Right cardiac atrium (tissue), 5 donors: ENCODE data around the gene TMEM258. TPM values are rescaled to one million over a fixed set of nuclear protein-coding genes. Genes with fewer than 3 reads are reported as not detected.
A peak's percentile ranks its signal among the peaks of the same experiment; 100 is the strongest.

Experiments used
- ATAC-seq, 2 donors: fragments of 200-7000 bp; cut with Tn5 transposase; one replicate each; pipeline versions ENCODE4 v1.8.0 to v1.9.1; 2020; ENCODE audit warnings: moderate library complexity in 2 of 2, mild to moderate bottlenecking in 1 of 2
- DNase-seq, 3 donors: peaks; one replicate each; pipeline ENCODE4 v3.0.0-alpha.2; 2020
- H3K27ac ChIP-seq: one replicate; pipeline ENCODE4 v1.5.1; 2013; ENCODE audit warnings: mild to moderate bottlenecking, low read length, control low read depth, moderate library complexity
- H3K27me3 ChIP-seq: one replicate; pipeline ENCODE4 v1.6.1; 2013; ENCODE audit not compliant: control insufficient read depth, insufficient read depth
- H3K4me1 ChIP-seq: one replicate; pipeline ENCODE4 v1.6.1; 2013; ENCODE audit warnings: low read length; ENCODE audit not compliant: control insufficient read depth, insufficient read depth
- H3K4me3 ChIP-seq: one replicate; pipeline ENCODE4 v1.5.1; 2013; ENCODE audit warnings: low read length, control low read depth
- H3K9me3 ChIP-seq: one replicate; pipeline ENCODE4 v1.6.1; 2013; ENCODE audit warnings: low read length; ENCODE audit not compliant: control insufficient read depth
- WGBS: extraction: QIAGEN DNeasy Blood & Tissue Kit; methylation state at CpG from one replicate; pipeline ENCODE4 v1.1.7; 2013; 5-methylcytosine and 5-hydroxymethylcytosine counted together
- intact Hi-C, 4 donors: fragments of 100-400 bp; cut with DNase I; formaldehyde crosslinking; loops; one replicate each; pipeline versions ENCODE4 v1.11.0 to v1.14.0; 2022 to 2023
- polyA plus RNA-seq: library from polyadenylated mRNA; stranded (reverse); fragments of 200-250 nt; gene quantifications from one replicate; pipeline ENCODE4 v1.2.3, GENCODE V29; 2013
- total RNA-seq, 4 donors: library from RNA; stranded (reverse); fragmentation: NEBNext Ultra II Directional; extraction: Animal tissue kit (Norgen Biotek cat#: 25700); gene quantifications; one replicate each; pipeline ENCODE4 v1.2.1, GENCODE V29; 2021
- donor health status: healthy with polysubstance abuse.
- donor health status: DM: no; HTN: yes; CAD: no.
- donor health status: DM: no; HTN: no; CAD: no.
- donor health status: DM: no; HTN: yes; CAD: no; lungs with severe emphysema.
- donor health status: DM: yes; HTN: yes; CAD: no.

The TMEM258 gene
- total and polyA plus RNA-seq, 5 donors = 107 to 170 (median 113) TPM

GRCh38 chr11:61833926-61834277 lies 41.5 kb upstream of the TMEM258 start:
- H3K9me3 ChIP-seq = no peaks in the 10 kb centered on the region
- peak in 1 of 3 donors; percentile 30 for DNase-seq
- no peaks in the 10 kb centered on the region for H3K27me3 ChIP-seq
- 91% methylated on average over 12 of the region's 12 CpGs for WGBS
- H3K27ac ChIP-seq = peak overlapping the region; percentile 38
- intact Hi-C loops = no loop called here
- peaks cover 18% of the 10 kb centered on the region for H3K4me1 ChIP-seq
- no peak for ATAC-seq
- no peak overlapping the region for H3K4me3 ChIP-seq

GRCh38 chr11:61833471-61833870 lies 41.1 kb upstream of the TMEM258 start:
- DNase-seq = peak in 1 of 3 donors; percentile 21
- WGBS = 80% methylated on average over 11 of the region's 11 CpGs
- Histone ChIP-seq H3K4me1 (peaks cover 18% of the 10 kb centered on the region), H3K4me3 (no peak overlapping the region), H3K9me3 (no peaks in the 10 kb centered on the region), H3K27me3 (no peaks in the 10 kb centered on the region), H3K27ac (no peak overlapping the region)
- ATAC-seq = no peak
- intact Hi-C loops = no loop called here

- peaks cover 18% of the 10 kb centered on the region for H3K4me1 ChIP-seq
Measured at GRCh38 chr11:61832754-61833153, 40.4 kb upstream of the TMEM258 start.

GRCh38 chr11:61832207-61832606 lies 39.8 kb upstream of the TMEM258 start:
- Histone ChIP-seq H3K9me3 (no peaks in the 10 kb centered on the region), H3K4me3 (no peak overlapping the region), H3K27me3 (no peaks in the 10 kb centered on the region), H3K4me1 (peaks cover 18% of the 10 kb centered on the region), H3K27ac (no peak overlapping the region)
- 92% methylated on average over 4 of the region's 4 CpGs for WGBS
- DNase-seq = no peak
- no peak for ATAC-seq
- intact Hi-C loops = no loop called here

More at GRCh38 chr11:61832754-61833153, 40.4 kb upstream of the TMEM258 start:
- no peaks in the 10 kb centered on the region for H3K9me3 ChIP-seq
- DNase-seq (peak in 1 of 3 donors; percentile 50), ATAC-seq (no peak)
- intact Hi-C loops = no loop called here
- 50% methylated on average over 7 of the region's 7 CpGs for WGBS
- H3K4me3 ChIP-seq = no peak overlapping the region
- H3K27me3 ChIP-seq = no peaks in the 10 kb centered on the region
- H3K27ac ChIP-seq = no peak overlapping the region

- no peak for ATAC-seq
- Histone ChIP-seq H3K4me3 (no peak overlapping the region), H3K4me1 (peaks cover 18% of the 10 kb centered on the region)
Measured at GRCh38 chr11:61830237-61831105, 38.1 kb upstream of the TMEM258 start.

GRCh38 chr11:61829806-61830205 lies 37.4 kb upstream of the TMEM258 start:
- no peak for DNase-seq
- Histone ChIP-seq H3K27ac (peak overlapping the region; percentile 54), H3K9me3 (no peaks in the 10 kb centered on the region), H3K4me3 (peak overlapping the region; percentile 65), H3K27me3 (no peaks in the 10 kb centered on the region), H3K4me1 (peaks cover 18% of the 10 kb centered on the region)
- ATAC-seq = no peak
- intact Hi-C loops = no loop called here
- WGBS = 75% methylated on average over 4 of the region's 4 CpGs

More at GRCh38 chr11:61830237-61831105, 38.1 kb upstream of the TMEM258 start:
- no peak overlapping the region for H3K27ac ChIP-seq
- 43% methylated on average over 8 of the region's 8 CpGs for WGBS
- H3K9me3 ChIP-seq = no peaks in the 10 kb centered on the region
- intact Hi-C loops = no loop called here
- no peaks in the 10 kb centered on the region for H3K27me3 ChIP-seq
- DNase-seq = no peak

GRCh38 chr11:61828629-61829407 lies 36.4 kb upstream of the TMEM258 start:
- no peaks in the 10 kb centered on the region for H3K9me3 ChIP-seq
- DNase-seq = peak; percentile 41 to 80 (median 79)
- intact Hi-C loops = no loop called here
- ATAC-seq = peak; percentile 34 to 36
- peaks cover 12% of the 10 kb centered on the region for H3K4me1 ChIP-seq
- WGBS = 1% methylated on average over 55 of the region's 55 CpGs
- H3K27ac ChIP-seq = peak overlapping the region; percentile 54
- no peaks in the 10 kb centered on the region for H3K27me3 ChIP-seq
- H3K4me3 ChIP-seq = peak overlapping the region; percentile 65

- H3K9me3 ChIP-seq = no peaks in the 10 kb centered on the region
Measured at GRCh38 chr11:61828379-61828628, 35.9 kb upstream of the TMEM258 start.

GRCh38 chr11:61827571-61828378 lies 35.4 kb upstream of the TMEM258 start, which contains the start of gene FADS2:
TSS of gene FADS2 (plus strand) at chr11:61828300. CDS start at chr11:61828391, 91 bp downstream.
- peak; percentile 96 to 98 (median 97) for DNase-seq
- H3K27ac ChIP-seq = peak within 1 kb of the TSS; percentile 72
- intact Hi-C loops = no loop called here
- H3K9me3 ChIP-seq = no peaks in the 10 kb centered on the region
- ATAC-seq = peak; percentile 91 to 93
- WGBS = under 1% methylated on average over 83 of the region's 83 CpGs
- H3K27me3 ChIP-seq = no peaks in the 10 kb centered on the region
- peaks cover 8% of the 10 kb centered on the region for H3K4me1 ChIP-seq
- peak within 1 kb of the TSS; percentile 65 for H3K4me3 ChIP-seq

More at GRCh38 chr11:61828379-61828628, 35.9 kb upstream of the TMEM258 start:
- ATAC-seq (no peak), DNase-seq (peak in 1 of 3 donors; percentile 26)
- WGBS = under 1% methylated on average over 16 of the region's 16 CpGs
- intact Hi-C loops = no loop called here
- H3K4me3 ChIP-seq = peak overlapping the region; percentile 65
- peak overlapping the region; percentile 54 for H3K27ac ChIP-seq
- peaks cover 10% of the 10 kb centered on the region for H3K4me1 ChIP-seq
- no peaks in the 10 kb centered on the region for H3K27me3 ChIP-seq

- intact Hi-C loops = no loop called here
- ATAC-seq (peak in 1 of 2 donors; percentile 2), DNase-seq (no peak)
- Histone ChIP-seq H3K27me3 (no peaks in the 10 kb centered on the region), H3K4me1 (peaks cover 6% of the 10 kb centered on the region), H3K27ac (peak overlapping the region; percentile 72), H3K4me3 (peak overlapping the region; percentile 65), H3K9me3 (no peaks in the 10 kb centered on the region)
- WGBS = 13% methylated on average over 23 of the region's 23 CpGs
Measured at GRCh38 chr11:61826930-61827570, 34.7 kb upstream of the TMEM258 start.
